PFSK-1 (cell line): Measurements from ENCODE around the gene CNPPD1.

Experiments used
- FOXP2 ChIP-seq: optimal IDR thresholded peaks from 2 replicates; pipeline ENCODE3; 2011; ENCODE audit warnings: borderline replicate concordance, control low read depth, inconsistent platforms; ENCODE audit not compliant: insufficient read depth; ENCODE audit errors: extremely low read length, extremely low read depth
- POLR2AphosphoS5 ChIP-seq: IDR thresholded peaks from 2 replicates; pipeline ENCODE4 v1.6.1; 2012; ENCODE audit warnings: low read depth, mild to moderate bottlenecking, control low read depth, low read length, moderate library complexity
- SIN3A ChIP-seq: IDR thresholded peaks from 2 replicates; pipeline ENCODE4 v1.6.1; 2012; ENCODE audit warnings: mild to moderate bottlenecking, low read length, moderate library complexity, borderline replicate concordance; ENCODE audit not compliant: insufficient read depth
- TAF1 ChIP-seq: IDR thresholded peaks from 2 replicates; pipeline ENCODE4 v1.6.1; 2012; ENCODE audit warnings: low read length, control low read depth, borderline replicate concordance; ENCODE audit not compliant: insufficient read depth
- TF ChIP-seq, protein P1 (sequence below), 2 experiments: IDR thresholded peaks; 2 replicates each; pipeline versions ENCODE4 v1.6.1 to v1.8.0; 2011 to 2012; ENCODE audit warnings: low read depth in 2 of 2, low read length in 2 of 2, control low read depth in 1 of 2, inconsistent platforms in 1 of 2, mild to moderate bottlenecking in 1 of 2, moderate library complexity in 1 of 2; ENCODE audit not compliant: insufficient read depth in 1 of 2

Gene CNPPD1

DNA sequence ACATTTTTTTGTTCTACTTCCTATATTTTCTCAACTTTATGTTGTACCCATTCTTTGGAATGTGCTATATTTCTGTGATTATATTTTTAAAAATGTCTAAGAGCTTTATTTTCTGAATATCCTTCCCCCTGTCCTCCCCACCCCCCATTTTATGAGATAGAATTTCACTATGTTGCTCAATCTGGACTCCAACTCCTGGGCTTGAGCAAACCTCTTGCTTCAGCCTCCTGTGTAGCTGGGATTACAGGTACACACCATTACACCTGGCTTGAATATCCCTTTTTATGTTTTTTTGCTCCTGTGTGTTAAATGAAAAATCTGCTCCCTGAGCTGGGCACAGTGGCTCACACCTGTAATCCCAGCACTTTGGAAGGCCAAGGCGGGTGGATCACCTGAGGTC is 20.7 kb upstream of the CNPPD1 start:
- TF ChIP-seq SIN3A: no peak
- TF ChIP-seq POLR2AphosphoS5: no peak
- no peak for TF ChIP-seq TAF1
- no peak for TF ChIP-seq FOXP2
- TF ChIP-seq, protein P1, sequence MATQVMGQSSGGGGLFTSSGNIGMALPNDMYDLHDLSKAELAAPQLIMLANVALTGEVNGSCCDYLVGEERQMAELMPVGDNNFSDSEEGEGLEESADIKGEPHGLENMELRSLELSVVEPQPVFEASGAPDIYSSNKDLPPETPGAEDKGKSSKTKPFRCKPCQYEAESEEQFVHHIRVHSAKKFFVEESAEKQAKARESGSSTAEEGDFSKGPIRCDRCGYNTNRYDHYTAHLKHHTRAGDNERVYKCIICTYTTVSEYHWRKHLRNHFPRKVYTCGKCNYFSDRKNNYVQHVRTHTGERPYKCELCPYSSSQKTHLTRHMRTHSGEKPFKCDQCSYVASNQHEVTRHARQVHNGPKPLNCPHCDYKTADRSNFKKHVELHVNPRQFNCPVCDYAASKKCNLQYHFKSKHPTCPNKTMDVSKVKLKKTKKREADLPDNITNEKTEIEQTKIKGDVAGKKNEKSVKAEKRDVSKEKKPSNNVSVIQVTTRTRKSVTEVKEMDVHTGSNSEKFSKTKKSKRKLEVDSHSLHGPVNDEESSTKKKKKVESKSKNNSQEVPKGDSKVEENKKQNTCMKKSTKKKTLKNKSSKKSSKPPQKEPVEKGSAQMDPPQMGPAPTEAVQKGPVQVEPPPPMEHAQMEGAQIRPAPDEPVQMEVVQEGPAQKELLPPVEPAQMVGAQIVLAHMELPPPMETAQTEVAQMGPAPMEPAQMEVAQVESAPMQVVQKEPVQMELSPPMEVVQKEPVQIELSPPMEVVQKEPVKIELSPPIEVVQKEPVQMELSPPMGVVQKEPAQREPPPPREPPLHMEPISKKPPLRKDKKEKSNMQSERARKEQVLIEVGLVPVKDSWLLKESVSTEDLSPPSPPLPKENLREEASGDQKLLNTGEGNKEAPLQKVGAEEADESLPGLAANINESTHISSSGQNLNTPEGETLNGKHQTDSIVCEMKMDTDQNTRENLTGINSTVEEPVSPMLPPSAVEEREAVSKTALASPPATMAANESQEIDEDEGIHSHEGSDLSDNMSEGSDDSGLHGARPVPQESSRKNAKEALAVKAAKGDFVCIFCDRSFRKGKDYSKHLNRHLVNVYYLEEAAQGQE (IDR thresholded peaks at IDR 0.05; ENCODE audit: insufficient read depth in 1 of 2, low read depth in 2 of 2, low read length in 2 of 2): no peak

DNA sequence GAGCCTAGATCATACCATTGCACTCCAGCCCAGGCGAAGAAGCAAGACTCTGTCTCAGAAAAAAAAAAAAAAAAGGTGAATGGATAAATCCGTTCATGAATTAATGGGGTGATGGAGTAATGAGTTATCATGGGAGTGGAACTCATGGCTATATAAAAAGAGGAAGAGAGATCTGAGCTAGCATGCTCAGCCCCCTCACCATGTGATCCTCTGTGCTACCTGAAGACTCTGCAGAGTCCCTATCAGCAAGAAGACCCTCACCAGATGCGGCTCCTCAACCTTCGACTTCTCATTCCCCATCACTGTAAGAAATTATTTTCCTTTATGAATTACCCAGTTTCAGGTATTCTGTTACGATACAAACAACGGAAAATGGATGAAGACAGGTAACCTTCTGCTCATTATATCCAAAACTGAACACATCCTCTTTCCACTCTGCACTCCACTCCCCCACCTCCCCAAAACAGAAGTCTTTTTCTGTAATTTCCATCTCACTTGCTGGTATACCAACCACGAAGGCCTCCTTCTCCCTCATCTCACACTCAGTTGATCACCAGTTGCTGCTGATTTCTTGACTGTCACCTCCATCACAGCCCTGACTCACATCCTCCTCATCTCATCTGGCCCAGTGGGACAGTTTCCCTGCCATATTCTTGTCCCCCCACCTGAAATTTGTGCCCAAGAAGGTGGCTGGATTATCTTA is 10.2 kb upstream of the CNPPD1 start:
- TF ChIP-seq, protein P1 (IDR thresholded peaks at IDR 0.05; ENCODE audit: insufficient read depth in 1 of 2, low read depth in 2 of 2, low read length in 2 of 2): no peak
- TF ChIP-seq SIN3A: no peak
- TF ChIP-seq FOXP2: no peak
- TF ChIP-seq POLR2AphosphoS5: no peak
- TF ChIP-seq TAF1: no peak

DNA sequence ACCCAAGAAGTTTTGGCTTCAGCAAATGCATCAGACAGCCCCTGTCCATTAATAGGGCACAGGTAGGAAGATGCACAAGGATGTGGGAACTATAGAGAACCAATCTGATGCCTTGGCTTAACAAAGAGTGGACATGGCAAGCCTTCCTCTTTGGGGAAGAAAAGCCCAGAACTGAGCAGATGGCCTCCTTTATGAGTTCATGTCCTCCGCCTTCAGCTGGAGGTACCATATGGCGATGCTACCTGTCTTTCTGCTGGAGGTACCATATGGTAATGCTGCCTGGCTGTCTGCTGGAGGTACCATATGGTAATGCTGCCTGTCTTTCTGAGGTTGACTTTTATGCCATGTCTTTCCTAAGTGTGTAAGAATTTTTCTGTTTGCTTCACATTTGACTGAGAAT is 7.4 kb upstream of the CNPPD1 start:
- TF ChIP-seq SIN3A: no peak
- no peak for TF ChIP-seq POLR2AphosphoS5
- TF ChIP-seq, protein P1 (IDR thresholded peaks at IDR 0.05; ENCODE audit: insufficient read depth in 1 of 2, low read depth in 2 of 2, low read length in 2 of 2): no peak
- TF ChIP-seq FOXP2: no peak
- TF ChIP-seq TAF1: no peak

DNA sequence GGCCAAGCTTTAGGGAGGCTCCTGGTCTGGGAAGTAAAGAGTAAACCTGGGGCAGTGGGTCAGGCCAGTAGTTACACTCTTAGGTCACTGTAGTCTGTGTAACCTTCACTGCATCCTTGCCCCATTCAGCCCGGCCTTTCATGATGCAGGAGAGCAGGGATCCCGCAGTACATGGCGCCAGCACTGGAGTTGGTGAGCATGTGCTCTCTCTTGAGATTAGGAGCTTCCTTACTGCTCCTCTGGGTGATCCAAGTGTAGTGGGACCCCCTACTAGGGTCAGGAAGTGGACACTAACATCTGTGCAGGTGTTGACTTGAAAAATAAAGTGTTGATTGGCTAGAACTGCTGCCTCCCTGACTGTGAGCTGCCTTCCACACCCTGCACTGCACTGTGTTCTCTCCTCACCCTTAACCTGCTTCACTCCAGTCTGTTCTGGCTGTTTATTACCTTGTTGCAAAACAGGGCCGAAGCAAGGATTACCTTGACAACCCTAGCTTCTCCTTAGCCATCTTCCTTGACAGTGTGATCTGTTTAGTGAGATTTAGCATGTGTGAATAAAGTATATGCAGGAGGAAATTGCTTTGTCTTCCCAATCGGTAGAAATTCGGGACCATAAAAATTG is 6.5 kb upstream of the CNPPD1 start:
- TF ChIP-seq TAF1: no peak
- TF ChIP-seq SIN3A: no peak
- TF ChIP-seq POLR2AphosphoS5: no peak
- no peak for TF ChIP-seq FOXP2
- TF ChIP-seq, protein P1 (IDR thresholded peaks at IDR 0.05; ENCODE audit: insufficient read depth in 1 of 2, low read depth in 2 of 2, low read length in 2 of 2): no peak
